HUES6 (cell line): ENCODE data around the gene EMX2.

ENCODE experiments used
- H3K27ac ChIP-seq: 2 replicates; pipeline ENCODE4 v1.7.0; 2013; ENCODE audit warnings: low read depth, mild to moderate bottlenecking, low read length, inconsistent platforms
- H3K27me3 ChIP-seq: 2 replicates; pipeline ENCODE4 v1.6.1; 2013; ENCODE audit warnings: low read length; ENCODE audit not compliant: control insufficient read depth, insufficient read depth
- H3K36me3 ChIP-seq: 2 replicates; pipeline ENCODE4 v1.6.1; 2013; ENCODE audit warnings: low read length; ENCODE audit not compliant: control insufficient read depth, insufficient read depth
- H3K4me1 ChIP-seq: 2 replicates; pipeline ENCODE4 v1.6.1; 2013; ENCODE audit warnings: low read length; ENCODE audit not compliant: control insufficient read depth, insufficient read depth
- H3K4me3 ChIP-seq: 2 replicates; pipeline ENCODE4 v1.5.1; 2013; ENCODE audit warnings: low read depth, low read length
- H3K9ac ChIP-seq: one replicate; pipeline ENCODE4 v1.6.1; 2013; ENCODE audit warnings: mild to moderate bottlenecking, low read length
- H3K9me3 ChIP-seq: 2 replicates; pipeline ENCODE4 v1.6.1; 2013; ENCODE audit warnings: low read depth, low read length; ENCODE audit not compliant: control insufficient read depth, insufficient read depth

The EMX2 gene

GRCh38 chr10:117542706-117543224, at the start of gene EMX2:
Gene EMX2, plus strand, starts transcription at chr10:117542746. Its CDS starts 522 bp downstream, at chr10:117543268.
- H3K27ac ChIP-seq = no peak within 1 kb of the TSS
- H3K9ac ChIP-seq = no peak within 1 kb of the TSS
- peaks cover 100% of the 10 kb centered on the region for H3K27me3 ChIP-seq
- H3K4me1 ChIP-seq = peaks cover 38% of the 10 kb centered on the region
- no peaks in the 10 kb centered on the region for H3K9me3 ChIP-seq
- peak within 1 kb of the TSS; percentile 63 for H3K4me3 ChIP-seq
- H3K36me3 ChIP-seq = no peaks in the 10 kb centered on the region

- H3K36me3 ChIP-seq = no peaks in the 10 kb centered on the region
- H3K9ac ChIP-seq = no peak overlapping the region
- H3K9me3 ChIP-seq = no peaks in the 10 kb centered on the region
- no peak overlapping the region for H3K27ac ChIP-seq
- no peak overlapping the region for H3K4me3 ChIP-seq
- no peaks in the 10 kb centered on the region for H3K4me1 ChIP-seq
- peaks cover 57% of the 10 kb centered on the region for H3K27me3 ChIP-seq
Measured at GRCh38 chr10:117496031-117496430, 46.5 kb upstream of the EMX2 start.

GRCh38 chr10:117496616-117497028, 45.9 kb upstream of the EMX2 start:
- Histone ChIP-seq H3K27me3 (peaks cover 58% of the 10 kb centered on the region), H3K9me3 (no peaks in the 10 kb centered on the region), H3K4me3 (no peak overlapping the region), H3K9ac (no peak overlapping the region), H3K36me3 (no peaks in the 10 kb centered on the region), H3K4me1 (no peaks in the 10 kb centered on the region), H3K27ac (no peak overlapping the region)

DNA sequence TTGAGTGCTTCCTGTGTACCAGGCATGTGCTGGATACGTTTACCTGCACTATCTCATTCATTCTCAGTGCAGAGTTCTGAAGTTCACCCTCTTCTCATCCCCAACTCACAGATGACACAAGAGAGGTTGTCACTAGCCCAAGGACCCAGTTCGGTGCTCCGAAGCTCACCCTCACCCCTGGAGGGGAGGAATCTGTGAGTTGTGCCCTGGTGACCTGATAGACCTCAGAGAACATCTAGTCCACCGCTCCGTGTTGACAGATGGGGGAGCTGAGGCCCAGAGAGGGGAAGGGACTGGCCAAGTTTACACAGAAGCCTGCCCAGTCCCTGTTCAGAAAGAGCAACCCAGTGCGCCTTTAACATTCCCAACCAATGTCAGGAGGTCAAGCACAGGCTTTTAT, 44.8 kb upstream of the EMX2 start:
- H3K27ac ChIP-seq = no peak overlapping the region
- H3K9ac ChIP-seq = no peak overlapping the region
- H3K36me3 ChIP-seq = no peaks in the 10 kb centered on the region
- no peak overlapping the region for H3K4me3 ChIP-seq
- peaks cover 56% of the 10 kb centered on the region for H3K27me3 ChIP-seq
- no peaks in the 10 kb centered on the region for H3K9me3 ChIP-seq
- no peaks in the 10 kb centered on the region for H3K4me1 ChIP-seq

- no peak overlapping the region for H3K9ac ChIP-seq
- H3K9me3 ChIP-seq = no peaks in the 10 kb centered on the region
- H3K27ac ChIP-seq = no peak overlapping the region
- peaks cover 2% of the 10 kb centered on the region; the same call in 1 of the 2 replicates for H3K4me1 ChIP-seq
- H3K36me3 ChIP-seq = no peaks in the 10 kb centered on the region
- no peak overlapping the region for H3K4me3 ChIP-seq
- peaks cover 41% of the 10 kb centered on the region for H3K27me3 ChIP-seq
Measured at GRCh38 chr10:117499248-117500105, 43.1 kb upstream of the EMX2 start.

GRCh38 chr10:117500456-117500855, 42.1 kb upstream of the EMX2 start:
- H3K4me1 ChIP-seq = peaks cover 2% of the 10 kb centered on the region; the same call in 1 of the 2 replicates
- H3K36me3 ChIP-seq = no peaks in the 10 kb centered on the region
- H3K9ac ChIP-seq = no peak overlapping the region
- no peak overlapping the region for H3K4me3 ChIP-seq
- H3K9me3 ChIP-seq = no peaks in the 10 kb centered on the region
- H3K27me3 ChIP-seq = peaks cover 36% of the 10 kb centered on the region
- H3K27ac ChIP-seq = no peak overlapping the region

- H3K27me3 ChIP-seq = peaks cover 27% of the 10 kb centered on the region
- H3K4me1 ChIP-seq = peaks cover 2% of the 10 kb centered on the region; the same call in 1 of the 2 replicates
- H3K27ac ChIP-seq = no peak overlapping the region
- no peak overlapping the region for H3K9ac ChIP-seq
- H3K36me3 ChIP-seq = no peaks in the 10 kb centered on the region
- H3K9me3 ChIP-seq = no peaks in the 10 kb centered on the region
- H3K4me3 ChIP-seq = no peak overlapping the region
Measured at GRCh38 chr10:117501460-117502035, 41.0 kb upstream of the EMX2 start.

- Histone ChIP-seq H3K4me1 (peaks cover 2% of the 10 kb centered on the region; the same call in 1 of the 2 replicates), H3K9me3 (no peaks in the 10 kb centered on the region), H3K4me3 (no peak overlapping the region), H3K27me3 (peaks cover 20% of the 10 kb centered on the region), H3K36me3 (no peaks in the 10 kb centered on the region), H3K9ac (no peak overlapping the region), H3K27ac (no peak overlapping the region)
Measured at GRCh38 chr10:117502421-117503243, 39.9 kb upstream of the EMX2 start.

DNA sequence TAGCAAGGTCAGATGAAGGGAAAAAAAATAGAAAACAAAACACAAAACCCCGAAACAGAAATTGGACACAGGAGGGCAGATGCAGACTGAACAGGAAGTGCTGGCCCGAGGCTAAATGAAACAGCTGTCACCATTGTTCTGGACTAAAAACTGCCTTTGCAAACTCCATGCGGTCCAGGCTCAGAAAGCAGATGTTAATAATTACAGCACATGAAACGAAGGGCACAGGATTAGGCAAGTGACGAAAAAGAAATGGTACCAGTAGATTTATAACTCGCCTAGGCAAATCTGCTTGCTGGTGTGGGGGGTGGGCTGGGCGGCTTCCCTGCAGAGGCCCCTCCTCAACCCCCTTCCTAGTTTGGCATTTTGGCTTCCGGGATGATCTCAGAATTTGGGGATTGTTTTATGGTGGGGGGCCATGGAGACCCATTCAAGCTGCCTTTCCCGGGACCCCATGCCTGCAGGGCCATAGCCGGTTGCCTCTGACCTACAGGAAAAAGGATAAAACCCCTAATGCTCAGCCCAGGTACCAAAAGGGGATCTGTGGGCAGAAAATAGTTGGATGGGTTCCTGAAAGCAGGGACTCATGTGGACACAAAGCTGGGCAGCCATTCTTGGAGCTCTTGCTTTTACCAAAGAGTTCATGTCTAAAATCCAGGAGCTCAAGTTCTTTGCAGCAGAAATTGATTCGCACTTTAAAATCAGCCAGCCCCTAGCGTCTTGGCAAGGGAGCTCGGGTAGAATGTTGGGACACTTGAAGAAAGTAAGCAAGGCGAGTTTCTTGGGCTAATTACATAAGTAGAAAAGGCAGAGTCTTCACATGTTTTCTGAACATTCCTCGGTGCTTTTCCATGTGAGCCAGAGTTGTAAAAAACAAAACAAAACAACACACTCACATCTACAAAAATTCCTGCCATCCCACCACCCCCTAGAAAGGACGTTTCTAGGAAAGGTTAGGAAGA, 39.0 kb upstream of the EMX2 start:
- H3K4me3 ChIP-seq = no peak overlapping the region
- H3K27me3 ChIP-seq = peaks cover 16% of the 10 kb centered on the region
- H3K36me3 ChIP-seq = no peaks in the 10 kb centered on the region
- H3K27ac ChIP-seq = no peak overlapping the region
- H3K9me3 ChIP-seq = no peaks in the 10 kb centered on the region
- no peak overlapping the region for H3K9ac ChIP-seq
- H3K4me1 ChIP-seq = peaks cover 2% of the 10 kb centered on the region; the same call in 1 of the 2 replicates

- no peak overlapping the region for H3K27ac ChIP-seq
- H3K9me3 ChIP-seq = no peaks in the 10 kb centered on the region
- no peaks in the 10 kb centered on the region for H3K36me3 ChIP-seq
- H3K27me3 ChIP-seq = peaks cover 10% of the 10 kb centered on the region
- H3K4me3 ChIP-seq = no peak overlapping the region
- no peak overlapping the region for H3K9ac ChIP-seq
- H3K4me1 ChIP-seq = peaks cover 2% of the 10 kb centered on the region; the same call in 1 of the 2 replicates
Measured at GRCh38 chr10:117504562-117504961, 38.0 kb upstream of the EMX2 start.
